Renal cortical epithelial cell (primary cell): ENCODE data around the gene RNF32. TPM values are rescaled to one million over a fixed set of nuclear protein-coding genes. Genes with fewer than 3 reads are reported as not detected.

Source experiments
- DNase-seq: peaks from one replicate; pipeline ENCODE4 v3.0.0-alpha.2; 2011; ENCODE audit warnings: low read depth
- total RNA-seq: library from RNA; depleted of rRNA; stranded (reverse); fragments of >200 nt; gene quantifications from 2 replicates; pipeline ENCODE4 v1.2.3, GENCODE V29; 2014

RNF32 gene
- total RNA-seq = 1.3 and 2.6 TPM in 2 replicates

DNA sequence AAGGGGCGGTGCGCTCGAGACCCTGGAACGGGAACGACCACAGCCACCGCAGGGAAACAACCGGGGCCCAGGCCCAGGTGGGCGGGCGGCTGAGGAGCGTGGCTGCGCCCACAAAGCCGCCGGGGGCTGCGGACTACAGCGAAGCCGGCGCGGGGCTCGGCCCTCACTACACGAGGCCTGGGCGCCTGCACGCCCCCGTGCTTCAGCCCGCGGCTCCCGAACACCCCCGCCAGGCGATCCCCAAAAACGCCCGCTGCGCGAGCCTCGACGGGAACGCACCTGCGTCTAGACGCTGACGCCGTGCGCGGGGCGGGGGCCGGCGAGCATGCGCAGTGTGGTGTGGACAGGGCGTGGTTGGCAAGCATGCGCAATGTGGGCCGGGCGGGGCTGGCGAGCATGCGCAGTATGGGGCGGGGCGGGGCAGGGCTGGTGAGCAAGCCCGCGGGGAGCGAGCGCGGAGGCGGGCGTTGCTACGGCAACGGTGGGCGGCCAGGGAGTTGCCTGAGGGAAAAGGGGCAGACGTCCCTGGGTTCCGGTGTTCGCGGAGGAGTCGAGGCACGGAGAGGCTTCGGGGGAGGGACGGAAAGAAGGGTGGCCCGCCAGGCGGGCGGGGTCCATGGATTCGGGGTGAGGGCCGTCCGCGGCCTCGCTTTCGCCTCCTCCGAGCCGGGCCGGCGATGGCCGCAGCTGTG lies at the start of gene RNF32:
TSS of gene RNF32 (plus strand) at position 518 of the 692 bp plus-strand sequence. CDS start 3,104 bp downstream, outside the sequence.
- peak; percentile 68 for DNase-seq

DNA sequence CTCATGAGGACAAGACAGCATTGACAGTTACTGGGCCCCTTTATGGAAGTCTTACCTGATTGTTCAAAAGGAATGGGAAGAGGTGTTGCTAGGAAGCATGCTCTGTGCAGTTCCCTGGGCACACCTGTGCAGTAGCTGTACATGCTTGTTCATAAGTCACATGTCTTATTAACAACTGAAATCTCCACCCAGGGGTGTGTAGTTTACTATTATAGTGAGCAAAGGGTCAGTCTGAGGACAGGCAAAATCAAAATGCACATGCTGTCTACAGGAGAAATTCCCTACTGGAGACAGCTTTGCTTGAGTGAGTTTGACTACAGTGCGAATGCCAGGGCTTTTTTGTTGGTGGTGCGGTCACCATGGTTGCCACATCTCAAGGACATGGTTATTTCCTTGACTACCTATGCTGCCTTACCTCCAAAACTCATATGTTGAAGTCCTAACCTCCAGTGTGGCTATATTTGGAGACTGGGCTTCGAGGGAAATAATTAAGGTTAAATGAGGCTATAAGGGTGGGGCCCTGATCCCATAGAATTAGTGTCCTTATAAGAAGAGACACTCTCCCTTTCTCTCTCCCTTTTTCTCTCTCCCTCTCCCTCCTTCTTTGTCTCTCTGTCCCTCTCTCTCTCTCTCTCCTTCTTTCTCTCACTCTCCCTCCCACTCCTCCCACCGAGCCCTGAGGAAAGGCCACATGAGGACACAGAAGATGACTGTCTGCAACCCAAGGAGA lies 48.3 kb upstream of the RNF32 start:
- DNase-seq = no peak

DNA sequence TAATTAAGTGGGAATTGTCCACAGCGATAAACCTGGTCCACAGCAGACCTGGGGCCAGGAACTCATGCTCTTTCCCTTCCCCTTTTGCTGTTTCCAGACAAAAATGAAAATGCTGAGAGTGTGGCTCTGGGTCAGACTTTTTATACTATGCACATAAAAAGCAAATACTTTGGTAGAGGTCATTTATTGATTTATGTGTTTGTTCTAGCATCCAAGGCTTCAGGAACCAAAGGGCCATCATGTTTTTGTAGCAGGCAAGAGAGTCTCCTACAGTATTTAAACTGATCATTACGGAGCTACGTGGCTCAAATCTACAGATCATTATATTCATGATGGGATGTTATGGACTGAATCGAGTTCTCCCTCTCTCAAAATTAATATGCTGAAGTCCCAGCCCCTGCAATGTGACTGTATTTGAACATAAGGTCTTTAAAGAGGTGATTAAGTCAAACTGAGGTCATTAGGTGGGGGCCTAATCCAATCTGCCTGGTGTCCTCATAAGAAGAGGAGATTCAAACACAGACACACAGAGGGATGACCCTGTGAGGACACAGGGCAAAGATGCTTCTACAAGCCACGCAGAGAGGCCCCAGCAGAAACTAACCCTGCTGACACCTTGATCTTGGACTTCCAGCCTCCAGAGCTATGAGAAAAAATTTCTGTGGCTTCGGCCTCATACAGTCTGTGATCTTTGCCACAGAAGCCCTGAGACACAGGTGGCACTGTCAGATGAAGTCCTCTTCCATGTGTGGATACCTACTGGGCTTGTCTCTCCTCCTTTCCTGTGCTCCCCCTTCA lies 46.1 kb upstream of the RNF32 start:
- DNase-seq = no peak

DNA sequence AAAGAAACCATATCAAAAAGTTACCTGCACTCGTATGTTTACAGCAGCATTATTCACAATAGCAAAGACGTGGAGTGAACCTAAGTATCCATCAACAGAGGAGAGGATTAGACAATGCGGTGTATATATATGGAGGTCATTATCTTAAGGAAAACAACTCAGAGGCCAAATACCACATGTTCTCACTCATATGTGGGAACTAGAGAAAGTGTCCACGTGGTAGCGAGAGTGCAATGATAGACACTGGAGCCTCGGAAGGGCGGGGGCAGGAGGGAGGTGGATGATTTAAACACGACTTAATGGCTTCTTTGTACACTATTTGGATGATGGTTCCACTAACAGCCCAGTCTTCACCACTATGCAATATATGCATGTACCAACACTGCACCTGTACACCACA lies 40.1 kb upstream of the RNF32 start:
- DNase-seq = no peak

DNA sequence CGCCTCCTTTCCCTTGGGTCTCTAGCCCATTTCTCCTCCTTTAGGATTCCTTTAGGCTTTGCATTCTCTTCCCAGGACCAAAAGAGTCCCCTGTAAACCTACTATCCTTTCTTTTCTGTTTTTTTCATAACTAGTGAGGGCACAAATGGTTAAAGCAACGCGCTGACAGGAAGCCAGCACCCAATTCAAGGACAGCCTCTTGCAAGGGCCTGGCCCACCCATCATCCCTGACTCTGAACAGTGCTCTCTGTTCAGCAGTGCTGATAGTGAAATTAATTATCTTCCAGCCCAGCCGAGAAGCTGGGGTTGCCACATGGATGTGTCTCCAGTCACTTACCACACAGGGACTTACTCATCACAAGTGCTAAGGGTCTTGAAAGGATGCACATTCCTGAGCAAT lies 38.3 kb upstream of the RNF32 start:
- no peak for DNase-seq

DNA sequence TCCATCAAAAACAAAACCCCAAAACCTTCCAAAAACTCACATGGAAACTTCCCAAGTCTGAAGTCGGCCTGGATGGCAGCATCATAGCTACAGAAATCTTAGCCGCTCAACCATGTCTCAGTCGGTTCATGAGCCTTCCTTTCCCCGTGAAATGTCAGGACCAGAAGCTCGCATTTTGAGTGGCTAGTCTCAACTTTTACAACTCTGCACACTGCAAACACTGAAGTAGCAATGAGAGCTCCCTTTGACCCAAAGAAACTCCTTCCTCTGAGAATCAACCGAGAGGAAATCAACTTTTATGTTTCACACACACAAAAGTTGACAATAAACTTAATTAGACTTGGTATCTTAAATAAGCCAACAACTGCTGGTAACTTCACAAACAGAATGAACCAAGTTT lies 37.6 kb upstream of the RNF32 start:
- no peak for DNase-seq

DNA sequence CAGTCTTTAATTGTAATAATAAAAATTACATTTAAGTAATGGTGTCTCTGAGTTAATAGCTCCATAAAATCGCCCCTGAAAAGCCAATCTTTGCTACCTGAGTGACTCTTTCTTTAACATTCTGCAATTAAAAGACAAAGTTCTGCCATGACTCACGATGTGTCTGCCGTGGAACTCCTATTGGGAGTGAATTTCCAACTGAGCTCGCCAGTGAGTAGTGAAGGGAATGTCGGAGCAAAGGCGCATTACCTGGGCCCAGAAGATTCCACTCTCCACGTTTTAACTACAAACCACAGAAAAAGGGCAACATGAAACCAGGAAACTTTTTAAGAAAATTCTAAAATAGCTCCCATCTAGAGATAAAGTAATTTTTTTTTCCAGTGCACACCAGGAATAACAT lies 36.9 kb upstream of the RNF32 start:
- no peak for DNase-seq

DNA sequence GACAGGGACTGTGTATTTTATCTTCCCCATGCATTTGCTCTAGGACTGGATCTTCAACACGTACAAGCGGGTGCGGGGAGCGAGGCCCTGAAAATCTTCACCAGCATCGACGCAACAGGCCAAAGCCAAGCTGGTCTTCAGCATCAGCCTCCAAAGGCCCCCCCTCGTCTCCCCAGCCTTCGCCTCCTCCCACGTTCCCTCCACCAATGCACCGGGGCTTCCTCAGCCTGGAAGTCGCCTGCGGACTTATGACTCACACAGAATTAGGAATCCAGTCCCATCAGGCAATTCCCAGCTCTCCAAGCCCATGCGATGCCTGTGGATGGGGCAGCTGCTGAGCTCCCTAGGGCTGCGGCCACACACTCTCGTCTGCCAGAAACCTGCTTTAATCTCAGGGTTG lies 36.3 kb upstream of the RNF32 start:
- no peak for DNase-seq

DNA sequence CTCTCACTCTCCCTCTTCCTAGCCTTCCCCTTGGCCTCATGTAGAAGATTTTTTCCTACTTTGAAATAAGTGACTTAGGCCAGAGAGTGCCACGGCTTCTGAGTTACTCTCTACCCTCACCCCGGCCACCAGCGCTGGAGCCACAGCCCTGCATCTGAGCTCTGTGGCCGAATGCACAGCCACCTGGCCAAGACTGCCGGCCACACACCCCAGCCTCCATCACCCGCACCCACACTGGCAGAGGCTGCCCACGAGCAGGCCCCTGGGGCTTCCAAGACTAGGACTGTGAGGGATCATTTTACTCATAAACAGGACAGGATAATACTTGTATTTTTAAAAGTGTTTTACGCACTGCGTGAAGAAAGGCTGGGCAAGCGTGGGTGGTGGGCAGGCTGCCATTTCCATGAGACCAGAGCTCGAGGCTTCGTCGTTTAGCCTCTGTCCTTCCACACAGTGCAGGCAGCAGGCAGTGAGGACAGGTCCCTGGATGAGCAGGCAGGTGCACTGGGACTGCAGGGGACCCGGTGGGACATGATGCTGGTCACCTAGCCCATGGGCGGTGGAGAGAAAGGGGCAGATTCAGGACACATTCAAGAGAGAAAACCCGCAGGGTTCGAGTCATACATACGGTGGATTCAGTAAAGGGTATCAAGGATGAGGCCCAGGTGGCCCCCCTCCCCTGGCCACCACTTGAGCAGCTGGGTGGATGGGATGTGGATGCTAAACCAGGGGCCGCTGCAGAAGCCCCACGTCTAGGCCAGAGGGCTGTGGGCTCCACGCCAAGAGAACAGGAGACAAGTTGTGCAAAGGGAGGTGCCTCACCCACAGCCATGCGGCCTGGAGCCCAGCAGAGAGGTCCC lies 35.5 kb upstream of the RNF32 start:
- DNase-seq = no peak

DNA sequence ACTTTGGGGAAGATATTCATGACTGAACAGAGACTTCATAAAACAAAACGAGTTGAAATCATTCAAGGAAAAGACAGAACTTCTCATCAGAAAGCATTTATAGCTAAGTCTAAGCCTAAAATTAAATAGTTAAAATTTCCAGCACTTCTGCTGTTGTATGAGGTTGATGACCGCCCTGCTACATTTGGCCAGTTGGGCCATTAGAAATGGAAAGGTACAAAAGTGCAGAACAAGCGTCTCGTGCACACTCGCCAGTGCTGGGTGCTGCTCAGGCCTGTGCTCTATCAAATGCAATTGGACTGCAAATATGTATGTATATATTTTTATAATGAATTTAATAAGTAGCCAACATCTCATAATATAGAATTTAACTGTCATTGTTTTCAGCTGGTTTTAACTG lies 34.4 kb upstream of the RNF32 start:
- no peak for DNase-seq

DNA sequence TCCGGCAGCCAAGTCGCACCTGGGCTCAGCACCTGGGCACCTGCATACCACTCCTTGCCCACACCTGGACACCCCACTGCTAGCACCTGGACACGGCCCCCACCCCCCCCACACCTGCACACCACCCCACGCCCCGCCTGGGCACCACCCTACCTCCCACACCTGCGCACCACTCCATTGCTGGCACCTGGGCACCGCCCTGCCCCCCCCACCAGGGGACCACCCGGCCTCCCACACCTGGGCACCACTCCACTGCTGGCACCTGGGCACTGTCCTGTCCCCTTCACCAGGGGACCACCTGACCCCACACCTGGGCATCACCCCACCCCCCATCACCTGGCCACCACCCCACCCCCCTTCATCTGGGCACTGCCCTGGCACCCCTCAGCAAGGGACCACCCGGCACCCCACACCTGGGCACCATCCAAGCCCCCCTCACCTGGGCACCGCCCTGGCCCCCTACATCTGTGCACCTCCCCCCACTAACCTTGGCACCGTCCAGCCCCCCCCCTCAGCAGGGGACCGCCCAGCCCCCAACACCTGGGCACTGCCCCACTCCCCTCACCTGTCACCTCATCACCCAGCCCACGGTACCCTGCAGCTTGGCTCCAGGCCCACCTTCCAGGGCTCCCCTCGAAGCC lies 33.8 kb upstream of the RNF32 start:
- no peak for DNase-seq

DNA sequence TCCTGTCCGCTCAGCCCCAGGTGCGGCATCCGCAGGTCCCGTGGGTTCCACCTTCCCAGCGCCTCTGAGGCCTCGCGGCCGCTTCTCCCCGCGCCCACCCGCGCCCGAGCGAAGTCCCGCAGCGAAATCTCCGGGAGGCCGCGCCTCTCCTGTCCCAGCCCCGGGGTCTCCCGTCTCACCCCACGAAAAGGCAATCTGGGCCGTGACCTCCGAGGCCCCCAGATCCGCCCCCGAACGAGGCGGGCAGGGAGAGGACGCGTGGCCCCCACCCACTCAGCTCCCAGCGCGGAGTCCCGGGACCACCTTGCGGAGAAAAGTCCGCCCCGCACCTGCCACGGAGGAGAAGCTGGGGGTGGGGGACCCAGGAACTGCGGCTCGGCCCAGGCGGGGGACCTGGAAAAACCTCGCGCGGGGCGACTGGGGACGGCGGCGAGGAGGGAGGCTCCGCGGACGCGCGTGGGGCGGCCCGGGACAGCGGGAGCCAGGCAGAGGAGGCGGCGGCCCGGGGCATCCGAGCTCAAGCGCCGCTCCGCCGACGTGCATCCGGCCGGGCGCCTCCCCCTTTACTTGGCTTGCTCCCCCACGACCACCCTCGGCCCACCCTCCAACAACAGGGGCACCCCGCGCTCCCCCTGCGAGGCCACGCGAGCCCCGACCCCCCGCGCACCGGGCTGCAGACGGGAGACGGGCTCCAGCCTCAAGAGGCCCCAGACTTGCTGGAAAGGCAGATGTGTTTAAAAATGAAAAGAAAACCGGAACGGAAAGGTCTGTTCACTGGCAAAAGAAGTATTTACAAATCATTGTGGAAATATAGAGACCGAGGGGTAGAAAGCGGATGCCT lies 33.0 kb upstream of the RNF32 start:
- DNase-seq = no peak

DNA sequence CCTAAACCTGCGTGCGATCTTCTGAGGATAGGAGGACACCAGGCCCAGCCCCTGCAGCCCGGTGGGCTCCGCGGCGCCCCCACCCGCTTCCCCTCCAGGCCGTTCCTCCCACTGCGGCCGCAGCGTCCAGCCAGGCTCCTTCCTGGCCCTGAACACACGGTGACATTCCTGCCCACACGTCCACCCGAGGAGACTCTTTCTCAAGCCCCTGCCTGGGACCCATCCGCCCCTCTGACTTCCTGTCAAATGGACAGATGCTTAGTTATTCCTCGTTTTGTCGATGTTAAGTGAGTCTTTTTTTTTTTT lies 32.4 kb upstream of the RNF32 start:
- DNase-seq = no peak

DNA sequence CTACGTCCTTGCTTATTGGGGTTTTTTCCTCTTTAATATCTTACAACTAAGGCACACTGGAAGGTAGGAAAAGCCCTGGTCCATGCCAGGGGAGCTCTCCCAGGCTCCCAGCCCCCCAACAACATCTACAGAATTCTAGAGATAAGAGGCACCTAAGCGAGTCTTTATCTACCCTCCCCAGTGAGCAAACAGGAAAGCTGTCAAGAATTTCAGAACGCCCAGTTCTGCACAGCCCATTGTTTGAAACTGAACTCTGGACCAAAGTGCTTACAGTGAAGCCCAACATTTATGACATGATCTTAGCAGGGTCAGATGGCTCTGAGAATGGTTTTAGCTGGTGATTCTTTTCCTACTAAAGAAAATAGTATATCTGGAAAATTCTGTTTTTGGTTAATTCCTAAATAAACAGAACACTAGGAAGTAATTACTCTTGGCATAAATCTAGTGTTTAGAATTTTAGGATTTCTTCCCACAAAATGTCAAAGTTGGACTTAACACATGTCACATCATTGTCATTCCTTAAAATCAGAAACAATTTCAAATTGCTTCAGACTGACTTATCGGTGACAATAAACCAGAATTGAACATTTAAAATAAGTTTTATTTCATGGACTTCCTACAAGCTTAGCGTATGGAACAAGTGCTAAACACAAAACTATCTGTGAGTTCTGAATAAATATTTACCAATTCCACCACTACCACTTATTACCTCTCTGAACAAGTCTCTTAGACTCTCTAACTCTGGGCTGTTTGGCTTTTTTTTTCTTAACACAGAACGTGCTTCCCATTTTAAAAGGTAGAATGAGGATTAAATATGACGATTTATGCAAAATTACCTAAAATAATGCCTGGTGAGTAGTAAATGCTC lies 31.3 kb upstream of the RNF32 start:
- DNase-seq = no peak

DNA sequence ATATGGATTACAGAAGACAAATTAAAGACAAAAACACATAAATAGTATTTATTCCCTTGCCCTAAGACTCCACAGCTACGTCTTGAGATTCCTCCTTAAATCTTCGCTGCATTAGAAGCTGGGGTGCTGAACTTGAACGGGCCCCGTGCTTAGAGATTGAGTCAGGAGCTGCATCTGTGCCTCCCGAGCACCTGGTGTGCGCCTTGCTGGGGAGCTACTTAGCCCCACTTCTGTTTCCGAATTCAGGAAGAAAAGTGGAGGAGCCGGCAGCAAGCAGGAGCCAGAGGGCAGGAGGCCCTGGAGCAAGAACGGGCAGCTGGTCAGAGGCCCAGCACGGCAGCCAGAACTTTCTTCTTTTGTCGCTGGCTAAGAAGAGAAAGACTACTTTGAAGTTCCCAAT lies 30.4 kb upstream of the RNF32 start:
- DNase-seq = no peak

DNA sequence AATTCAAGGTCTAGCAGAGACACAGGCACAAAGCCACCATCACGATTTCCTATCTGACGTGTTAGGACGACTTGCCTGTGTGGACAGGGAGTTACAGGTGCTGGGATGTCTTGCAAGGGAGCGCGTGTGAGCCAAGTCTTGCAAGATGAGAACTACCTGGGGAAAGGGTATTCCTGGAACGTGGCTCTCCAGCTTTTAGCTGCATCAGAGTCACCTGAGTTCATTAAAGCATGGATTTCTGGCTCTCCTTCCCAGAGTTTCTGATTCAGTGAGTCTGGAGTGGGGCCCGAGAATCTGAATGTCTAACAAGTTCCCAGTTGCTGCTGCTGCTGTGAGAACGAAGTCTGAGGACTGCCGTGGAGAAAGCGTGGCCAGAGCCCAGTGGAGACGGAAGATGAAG lies 30.0 kb upstream of the RNF32 start:
- DNase-seq = no peak

DNA sequence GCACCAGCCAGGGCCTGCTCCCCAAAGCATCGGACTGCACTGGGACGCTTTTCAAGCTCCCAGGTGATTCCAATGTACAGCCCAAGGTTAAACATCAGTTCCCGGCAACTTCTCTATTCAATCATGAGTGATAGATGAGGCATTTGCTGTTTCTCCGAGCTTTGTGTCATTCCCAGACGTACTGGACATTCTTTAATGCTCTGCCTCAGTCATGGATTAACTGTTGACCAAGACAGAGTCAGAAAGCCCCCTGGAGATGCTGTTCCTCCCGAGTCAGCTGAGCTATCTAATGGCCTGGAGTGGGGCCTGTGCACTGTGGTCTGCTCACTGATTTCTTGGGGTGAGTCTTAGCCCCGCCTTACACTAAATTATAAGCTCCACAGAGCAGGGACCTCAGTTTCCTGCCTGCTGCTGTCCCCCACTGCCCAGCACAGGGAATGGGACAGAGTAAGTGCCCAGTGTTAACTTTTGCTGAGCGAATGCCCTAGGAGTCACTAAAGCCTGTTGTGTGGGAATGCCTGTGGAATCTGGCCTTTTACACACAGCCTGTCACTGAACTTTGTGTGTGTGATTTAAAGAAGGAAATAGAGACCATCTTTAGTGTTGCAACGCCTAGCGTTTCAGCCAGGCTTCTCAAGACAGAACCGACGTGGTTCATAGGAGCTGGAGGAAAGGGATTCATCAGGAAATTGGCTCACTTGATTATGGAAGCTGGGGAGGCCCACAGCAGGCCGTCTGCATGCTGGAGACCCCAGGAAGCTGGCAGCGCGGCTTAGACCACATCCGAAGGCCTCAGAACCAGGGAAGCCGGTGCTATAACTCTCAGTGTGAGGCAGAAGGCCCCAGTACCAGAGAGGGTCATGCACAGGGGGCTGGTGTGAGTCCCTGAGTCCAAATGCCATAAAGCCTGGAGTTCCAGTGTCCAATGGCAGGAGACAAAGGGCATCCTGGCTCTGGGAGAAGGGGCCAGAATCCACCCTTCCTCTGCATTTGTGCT lies 29.3 kb upstream of the RNF32 start:
- DNase-seq = no peak

DNA sequence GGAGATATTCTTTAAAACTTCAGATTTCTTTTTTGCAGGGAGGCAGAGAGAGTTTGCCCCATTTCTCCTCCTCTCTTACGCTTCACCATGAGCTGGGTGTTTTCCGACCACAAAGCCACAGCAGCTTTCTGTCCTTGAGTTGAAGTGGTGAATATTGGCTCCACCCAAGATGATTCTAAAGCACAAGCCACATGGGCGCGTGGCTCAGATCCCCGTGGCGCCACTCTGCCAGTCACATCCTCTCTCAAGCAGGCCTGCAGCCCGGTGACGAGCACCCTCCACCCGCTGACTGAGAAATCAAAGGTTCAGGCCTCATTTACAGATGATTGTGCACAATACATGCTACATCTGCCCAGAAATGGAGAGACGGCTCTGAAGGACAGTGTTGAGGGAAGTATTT lies 27.6 kb upstream of the RNF32 start:
- no peak for DNase-seq
